H1 (cell line): Measurements from ENCODE around the gene NRXN2. TPM values are rescaled to one million over a fixed set of nuclear protein-coding genes. Genes with fewer than 3 reads are reported as not detected.

Source experiments
- CBX8 ChIP-seq: fragments of 300-800, 300-1000 bp; sonication (generic); IDR thresholded peaks from 2 replicates; pipeline ENCODE4 v1.7.1; 2016; ENCODE audit warnings: low read depth, low read length, borderline replicate concordance
- JUN ChIP-seq: IDR thresholded peaks from 2 replicates; pipeline ENCODE4 v1.6.1; 2011; ENCODE audit warnings: low read depth, mild to moderate bottlenecking, improper control_type of control experiment, low read length
- MAFK ChIP-seq: IDR thresholded peaks from 2 replicates; pipeline ENCODE4 v1.6.1; 2012; ENCODE audit warnings: low read depth, mild to moderate bottlenecking, improper control_type of control experiment, low read length
- POU5F1 ChIP-seq: IDR thresholded peaks from 2 replicates; pipeline ENCODE4 v1.6.1; 2011; ENCODE audit warnings: low read depth, mild to moderate bottlenecking, low read length, moderate library complexity
- SAP30 ChIP-seq: fragments of 300-600 bp; sonication (generic); IDR thresholded peaks from 2 replicates; pipeline ENCODE4 v1.7.1; 2012; ENCODE audit warnings: low read length, moderate library complexity, mild to moderate bottlenecking, inconsistent platforms; ENCODE audit not compliant: insufficient read depth, insufficient replicate concordance
- polyA plus RNA-seq, 7 experiments: library from polyadenylated mRNA; depleted of rRNA in 3 of 7; stranded (reverse) in 5 of 7; unstranded in 2 of 7; fragments of >200 nt in 5 of 7; fragments of 200-250 nt in 2 of 7; gene quantifications; 1 replicate in 5 of 7; 2 replicates in 1 of 7; 4 replicates in 1 of 7; pipeline versions ENCODE4 v1.2.1 to v1.2.3, GENCODE V29; 2011 to 2013; ENCODE audit warnings: missing spikeins in 2 of 7, mixed read lengths in 2 of 7
- total RNA-seq: library from RNA; stranded (reverse); fragmentation: NEBNext Ultra II Directional; extraction: Animal tissue kit (Norgen Biotek cat#: 25700); gene quantifications from 2 replicates; pipeline ENCODE4 v1.2.1, GENCODE V29; 2021

Gene NRXN2
- total and polyA plus RNA-seq, 2 of the 8 experiments (the other 6 are each of a cell fraction or from before 2014, with no cell fraction given), result 1.3 to 11.5 TPM

DNA sequence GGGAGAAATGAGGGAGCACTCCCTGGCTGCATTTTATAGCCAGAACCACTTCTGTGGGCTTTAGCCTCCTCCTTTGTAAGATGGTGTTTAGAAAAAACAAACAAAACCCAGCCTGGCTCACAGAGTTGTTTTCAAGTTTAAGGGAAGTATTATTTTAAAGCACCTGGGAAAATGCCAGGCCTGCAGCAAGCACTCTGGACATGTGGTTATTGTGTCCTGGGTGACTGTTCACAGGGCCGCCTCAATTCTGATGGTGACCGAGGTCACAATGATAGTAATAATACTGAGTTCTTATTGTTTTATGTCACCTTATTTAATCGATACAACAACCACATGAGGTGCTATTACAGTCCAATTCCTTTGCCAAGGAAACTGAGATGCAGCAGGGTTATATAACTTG lies 152.7 kb downstream of the NRXN2 start (continued):
- no peak for TF ChIP-seq SAP30
- no peak for TF ChIP-seq CBX8
- TF ChIP-seq POU5F1, result no peak
- no peak for TF ChIP-seq MAFK
- TF ChIP-seq JUN, result no peak
